Hematopoietic multipotent progenitor cell (in vitro differentiated cells): Measurements from ENCODE around the gene TTBK1. TPM values are rescaled to one million over a fixed set of nuclear protein-coding genes. Genes with fewer than 3 reads are reported as not detected.

Experiments used
- DNase-seq, 3 donors: peaks; one replicate each; pipeline ENCODE4 v3.0.0-alpha.2; 2011 to 2015; ENCODE audit warnings: low read depth in 2 of 3, low spot score in 2 of 3
- total RNA-seq: library from RNA; depleted of rRNA; stranded (reverse); fragments of >200 nt; gene quantifications from one replicate; pipeline ENCODE4 v1.2.3, GENCODE V29; 2012

Gene TTBK1
- total RNA-seq, 1 donor = under 0.01 TPM

DNA sequence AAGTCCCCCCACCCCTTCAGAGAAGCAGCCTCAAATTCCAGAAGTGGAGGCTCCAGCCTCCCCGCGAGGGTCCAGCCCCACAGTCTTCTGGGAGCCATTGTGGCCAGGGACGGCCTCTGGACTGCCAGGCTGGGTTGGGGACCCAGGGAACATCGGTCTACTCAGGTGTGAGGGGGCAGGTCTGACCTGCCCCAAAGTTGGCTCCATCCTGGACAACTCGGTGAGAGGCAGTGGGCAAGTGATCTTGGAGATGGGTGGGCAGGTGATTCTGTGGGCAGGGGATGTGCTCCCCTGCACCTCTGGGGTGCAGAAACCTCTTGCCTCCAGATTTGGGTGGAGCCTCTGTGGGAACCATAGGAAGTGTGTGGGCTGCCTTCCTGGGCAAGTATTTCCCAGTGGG, 42.6 kb downstream of the TTBK1 start:
- DNase-seq = no peak

DNA sequence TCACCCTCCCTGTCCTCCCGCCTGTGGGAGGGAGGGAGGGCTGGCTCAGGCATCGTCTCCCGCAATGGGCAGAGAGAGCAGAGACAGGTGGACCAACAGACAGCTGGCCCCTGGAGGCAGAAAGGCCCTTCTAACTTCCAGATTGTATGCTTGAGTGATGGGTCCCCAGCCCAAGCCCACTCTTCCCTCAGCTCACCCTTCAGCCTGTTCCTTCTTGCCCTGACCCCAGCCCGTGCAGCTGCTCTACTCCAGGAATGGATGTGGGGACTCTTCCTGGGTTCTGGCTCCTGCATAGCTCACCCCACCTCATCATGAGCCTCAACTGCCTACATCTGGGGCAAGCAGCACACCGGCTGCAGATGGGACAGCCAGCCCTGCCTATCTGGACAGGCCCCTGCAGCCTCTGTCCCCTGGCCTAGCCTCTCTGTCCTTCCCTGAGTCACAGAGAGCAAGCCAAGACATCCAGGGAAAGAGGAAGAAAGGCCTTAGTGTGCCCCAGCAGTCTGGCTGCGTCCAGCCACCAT, 43.2 kb downstream of the TTBK1 start:
- no peak for DNase-seq

DNA sequence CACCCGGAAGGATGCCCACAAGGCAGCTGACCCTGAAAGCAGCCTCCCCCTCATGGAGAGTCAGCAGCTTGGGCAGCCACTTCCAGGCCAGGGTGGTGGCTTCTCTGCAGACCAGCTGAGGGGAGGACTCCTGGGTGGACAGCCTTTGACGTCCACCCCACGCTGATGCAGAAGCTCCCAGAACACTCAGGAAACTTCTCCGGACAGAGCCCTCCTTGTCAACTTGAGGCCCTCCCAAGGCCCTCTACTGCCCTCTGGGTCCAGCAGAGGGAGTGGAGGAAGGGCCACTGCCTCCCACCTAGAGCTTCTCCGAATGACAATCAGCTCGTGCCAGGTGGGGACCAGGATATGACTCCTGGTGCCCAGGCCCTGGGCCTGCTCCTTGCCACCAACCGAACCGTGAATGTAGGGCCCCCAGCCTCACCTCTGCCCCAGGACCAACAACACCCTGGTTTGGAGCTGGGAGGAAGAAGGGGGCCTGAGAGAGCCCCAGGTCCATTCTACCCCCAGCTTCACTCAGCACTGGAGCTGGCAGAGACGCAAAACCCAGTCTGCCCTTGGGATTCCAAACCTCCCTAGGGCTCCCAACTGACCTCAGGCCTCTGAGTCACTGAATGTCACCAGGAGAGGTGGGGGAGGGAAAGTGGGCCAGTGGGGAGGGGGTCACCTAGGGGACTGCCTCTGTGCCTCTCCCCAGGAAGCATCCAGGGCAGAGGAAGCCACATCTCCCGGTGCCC, 43.9 kb downstream of the TTBK1 start:
- no peak for DNase-seq

DNA sequence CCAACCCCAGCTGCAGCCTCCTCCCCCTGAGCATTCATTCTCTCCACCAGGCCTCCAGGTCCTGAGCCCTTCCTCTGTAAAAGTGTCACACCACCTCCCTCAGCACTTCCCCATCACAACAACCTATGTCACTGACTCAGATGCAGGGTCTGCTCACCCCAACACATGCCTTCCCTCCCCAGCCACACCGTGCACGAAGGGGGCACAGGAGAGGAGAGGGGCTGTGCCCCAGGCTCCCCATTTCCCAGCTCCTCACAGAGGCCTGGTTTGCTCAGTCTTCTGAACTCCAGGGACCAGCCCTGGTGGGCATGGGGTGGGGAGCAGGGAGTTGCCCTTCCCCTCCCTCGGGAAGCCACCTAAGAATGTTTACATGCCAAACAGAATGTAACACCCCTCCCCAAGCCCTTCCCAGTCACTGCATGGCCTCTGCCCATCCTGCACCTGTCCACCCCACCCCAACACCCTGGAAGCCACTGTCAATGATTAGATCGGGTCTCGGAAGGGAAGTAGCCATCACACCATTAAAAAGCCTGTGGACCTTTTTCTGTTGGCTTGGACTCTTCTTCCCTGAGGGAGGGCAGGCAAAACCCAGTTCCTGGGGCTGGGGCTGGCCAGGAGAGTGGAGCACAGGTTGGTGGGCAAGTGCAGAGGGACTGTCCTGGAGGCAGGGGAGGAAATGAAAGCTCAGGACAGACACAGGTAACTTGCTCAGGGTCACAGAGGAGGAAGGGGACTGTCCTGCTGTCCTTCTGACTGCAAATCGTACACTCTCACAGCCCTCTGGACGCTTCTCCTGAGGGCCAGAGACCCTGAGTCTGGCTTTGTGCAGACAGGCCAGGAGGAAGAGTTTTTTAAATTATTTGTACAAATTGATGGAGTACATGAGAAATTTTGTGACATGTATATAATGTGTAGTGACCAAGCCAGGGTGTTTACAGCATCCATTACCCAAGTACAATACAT, 44.7 kb downstream of the TTBK1 start:
- no peak for DNase-seq

DNA sequence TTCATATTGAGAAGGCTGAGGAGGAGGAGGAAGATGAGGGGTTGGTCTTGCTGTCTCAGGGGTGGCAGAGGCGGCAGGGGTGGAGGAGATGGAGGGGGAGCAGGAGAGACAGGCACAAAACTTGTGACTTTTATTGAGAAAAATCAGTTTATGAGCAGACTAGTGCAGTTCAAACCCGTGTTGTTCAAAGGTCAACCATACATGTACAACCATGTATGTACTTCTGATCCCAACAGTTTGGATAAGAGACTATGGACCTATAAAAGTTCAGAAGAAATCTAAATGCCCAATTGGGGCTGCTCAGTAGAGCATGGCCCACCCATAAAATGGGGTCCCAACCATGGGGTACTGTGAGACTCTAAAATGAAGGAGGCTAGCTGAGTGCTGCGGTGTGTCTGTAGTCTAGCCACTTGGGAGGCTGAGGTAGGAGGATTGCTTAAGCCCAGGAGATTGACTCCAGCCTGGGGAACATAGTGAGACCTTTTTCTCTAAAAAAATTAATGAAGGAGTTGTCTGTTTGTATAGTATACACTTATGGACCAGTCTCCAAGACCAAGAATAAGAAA, 47.1 kb downstream of the TTBK1 start:
- DNase-seq = no peak

DNA sequence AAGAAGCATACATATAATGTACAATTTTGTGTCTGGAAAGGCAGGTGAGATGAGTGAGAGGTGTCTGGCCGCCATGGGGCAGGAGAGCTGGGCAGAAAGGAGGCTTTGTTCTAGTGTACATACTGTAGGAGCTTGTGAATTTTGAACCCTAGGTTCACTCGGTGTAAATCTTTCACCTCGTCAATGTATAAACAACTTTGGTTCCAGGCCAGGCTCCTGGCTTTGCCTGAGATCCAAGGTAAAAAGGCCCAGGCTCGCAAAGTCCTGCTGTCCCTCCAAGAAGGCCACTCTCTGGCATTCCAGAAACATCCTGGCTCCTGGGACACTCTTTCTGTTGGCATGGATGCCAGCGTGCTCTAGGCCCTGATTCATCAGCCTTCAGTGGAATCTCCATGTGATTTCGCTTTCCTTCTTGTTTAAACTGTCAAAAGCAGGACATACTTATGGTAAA, 47.6 kb downstream of the TTBK1 start:
- no peak for DNase-seq

DNA sequence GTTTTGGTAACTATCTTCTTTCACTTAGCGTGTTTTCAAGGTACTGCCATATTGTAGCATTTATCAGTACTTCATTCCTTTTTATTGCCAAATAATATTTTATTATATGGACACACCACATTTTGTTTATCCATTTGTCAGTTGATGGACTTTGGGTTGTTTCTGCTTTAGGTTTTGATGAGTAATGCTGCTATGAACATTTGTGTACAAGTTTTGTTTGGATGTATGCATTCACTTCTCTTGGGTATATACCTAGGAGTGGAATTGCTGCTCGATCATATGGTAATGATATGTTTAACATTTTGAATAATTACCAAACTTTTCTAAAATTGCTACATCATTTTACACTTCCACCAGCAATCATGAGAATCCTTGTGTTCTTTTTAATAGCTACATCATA, 48.4 kb downstream of the TTBK1 start:
- no peak for DNase-seq

DNA sequence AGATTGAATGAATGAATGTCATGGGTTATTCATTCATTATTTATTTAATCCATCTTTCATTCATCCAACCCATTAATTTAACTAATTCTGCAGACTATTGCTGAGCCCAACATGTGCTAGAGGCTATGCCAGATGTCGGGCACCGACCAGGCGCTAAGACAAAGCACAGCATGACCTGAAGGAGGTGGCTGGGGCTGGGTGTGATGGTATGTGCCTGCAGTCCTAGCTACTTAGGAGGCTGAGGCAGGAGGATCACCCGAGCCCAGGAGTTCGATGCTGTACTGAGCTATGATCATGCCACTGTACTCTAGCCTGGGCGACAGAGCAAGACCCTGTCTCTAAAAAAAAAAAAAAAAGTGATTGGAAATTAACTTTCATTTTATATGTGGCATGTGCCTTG, 49.1 kb downstream of the TTBK1 start:
- no peak for DNase-seq

DNA sequence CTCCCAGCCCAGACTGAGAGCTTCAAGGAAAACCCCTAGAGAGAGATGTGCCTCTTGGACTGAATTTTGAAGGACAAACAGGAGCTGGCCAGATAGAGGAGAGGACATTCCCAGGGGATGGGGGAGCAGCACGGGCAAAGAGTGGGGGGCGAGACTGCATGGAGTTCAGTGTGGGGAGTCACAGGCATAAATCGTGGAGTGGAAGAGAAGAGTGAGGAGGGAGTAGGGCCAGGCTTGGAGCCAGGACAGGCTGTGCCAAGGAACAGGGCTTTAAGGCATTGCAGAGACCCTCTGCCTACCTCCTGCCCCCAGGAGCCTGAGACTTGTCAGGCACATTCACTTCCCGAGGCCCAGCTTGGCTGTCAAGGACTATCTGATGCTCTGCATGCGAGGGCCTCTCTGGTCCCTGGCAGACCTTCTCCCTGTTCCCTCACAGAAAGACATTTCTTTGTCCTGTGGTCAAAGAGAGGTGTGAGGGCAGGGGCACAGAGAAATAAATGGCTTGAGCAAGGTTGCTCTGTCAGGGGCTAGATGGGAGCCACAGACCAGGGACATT, 49.6 kb downstream of the TTBK1 start:
- no peak for DNase-seq

DNA sequence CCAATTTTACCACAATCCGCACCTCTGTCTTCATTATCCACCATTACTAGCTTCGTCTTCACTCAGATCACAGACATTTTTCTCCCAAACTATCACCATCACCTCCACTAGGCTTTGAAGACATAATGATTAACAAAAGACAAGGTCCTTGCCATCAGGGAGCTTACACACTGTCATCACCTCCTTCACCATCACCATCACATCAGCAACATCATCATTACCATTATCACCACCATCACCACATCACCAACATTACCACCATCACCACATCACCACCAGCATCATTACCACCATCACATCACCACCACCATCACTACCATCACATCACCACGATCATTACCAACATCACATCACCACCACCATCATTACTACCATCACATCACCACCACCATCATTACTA, 50.4 kb downstream of the TTBK1 start:
- no peak for DNase-seq

DNA sequence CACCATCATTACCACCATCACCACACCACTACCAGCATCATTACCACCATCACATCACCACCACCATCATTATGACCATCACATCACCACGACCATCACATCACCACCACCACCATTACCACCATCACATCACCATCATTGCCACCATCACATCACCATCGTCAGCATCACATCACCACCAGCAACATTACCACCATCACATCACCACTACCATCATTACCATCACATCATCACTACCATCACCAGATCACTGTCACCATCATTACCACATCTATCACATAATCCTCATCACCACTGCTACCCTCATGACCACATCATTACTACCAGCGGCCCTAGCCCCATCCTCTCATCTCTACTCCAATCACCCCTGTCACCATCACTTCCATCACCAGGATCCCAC, 51.3 kb downstream of the TTBK1 start:
- DNase-seq = no peak

DNA sequence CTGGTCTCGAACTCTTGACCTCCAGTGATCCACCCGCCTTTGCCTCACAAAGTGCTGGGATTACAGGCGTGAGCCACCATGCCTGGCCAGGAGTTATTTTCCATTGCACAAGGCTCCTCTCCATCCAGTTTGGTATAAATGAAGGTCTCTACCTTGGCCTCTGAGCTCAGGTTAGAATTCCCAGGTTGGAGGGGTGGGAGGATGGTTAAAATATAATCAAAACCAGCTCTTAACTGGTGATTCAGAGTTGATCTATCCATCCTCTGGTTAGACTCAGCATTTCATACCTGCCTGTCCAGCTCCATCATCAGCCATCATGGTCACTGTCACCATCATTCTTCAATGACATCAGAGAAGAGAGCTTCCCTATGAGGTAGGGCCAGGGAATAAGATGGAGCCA, 52.2 kb downstream of the TTBK1 start:
- no peak for DNase-seq

DNA sequence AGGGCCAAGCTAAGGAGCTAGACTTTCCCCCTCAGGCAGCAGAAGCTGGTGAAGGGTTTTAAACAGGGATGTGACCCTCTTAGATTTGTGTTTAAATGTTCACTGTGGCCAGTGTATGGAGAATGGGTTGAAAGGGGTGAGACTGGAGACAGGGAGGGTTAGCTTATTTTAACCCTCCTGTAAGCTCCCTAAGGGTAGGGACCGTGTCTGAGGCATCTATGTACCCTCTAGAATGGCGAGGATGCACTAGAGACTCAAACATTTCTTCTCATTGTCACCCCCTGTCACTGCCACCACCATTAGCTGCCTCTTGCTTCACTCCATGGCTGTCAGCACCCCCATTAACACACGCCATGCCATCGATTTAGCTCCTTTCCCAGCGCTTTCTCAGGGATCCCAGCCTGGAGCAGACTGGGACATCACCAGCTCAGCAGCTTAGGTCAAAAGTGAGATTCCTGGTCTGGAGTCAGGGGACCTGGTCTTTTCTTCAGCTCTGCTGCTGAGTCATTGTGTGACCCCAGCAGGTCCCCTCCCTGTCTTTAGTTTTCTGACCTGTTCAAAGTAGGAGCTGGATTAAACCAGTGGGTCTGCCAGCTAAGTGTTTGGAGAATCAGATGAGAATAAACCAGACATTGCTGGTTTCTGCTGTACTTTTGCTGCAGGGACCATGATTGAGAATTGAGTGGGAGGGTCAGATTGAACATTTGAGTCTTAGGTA, 53.7 kb downstream of the TTBK1 start:
- DNase-seq = no peak

DNA sequence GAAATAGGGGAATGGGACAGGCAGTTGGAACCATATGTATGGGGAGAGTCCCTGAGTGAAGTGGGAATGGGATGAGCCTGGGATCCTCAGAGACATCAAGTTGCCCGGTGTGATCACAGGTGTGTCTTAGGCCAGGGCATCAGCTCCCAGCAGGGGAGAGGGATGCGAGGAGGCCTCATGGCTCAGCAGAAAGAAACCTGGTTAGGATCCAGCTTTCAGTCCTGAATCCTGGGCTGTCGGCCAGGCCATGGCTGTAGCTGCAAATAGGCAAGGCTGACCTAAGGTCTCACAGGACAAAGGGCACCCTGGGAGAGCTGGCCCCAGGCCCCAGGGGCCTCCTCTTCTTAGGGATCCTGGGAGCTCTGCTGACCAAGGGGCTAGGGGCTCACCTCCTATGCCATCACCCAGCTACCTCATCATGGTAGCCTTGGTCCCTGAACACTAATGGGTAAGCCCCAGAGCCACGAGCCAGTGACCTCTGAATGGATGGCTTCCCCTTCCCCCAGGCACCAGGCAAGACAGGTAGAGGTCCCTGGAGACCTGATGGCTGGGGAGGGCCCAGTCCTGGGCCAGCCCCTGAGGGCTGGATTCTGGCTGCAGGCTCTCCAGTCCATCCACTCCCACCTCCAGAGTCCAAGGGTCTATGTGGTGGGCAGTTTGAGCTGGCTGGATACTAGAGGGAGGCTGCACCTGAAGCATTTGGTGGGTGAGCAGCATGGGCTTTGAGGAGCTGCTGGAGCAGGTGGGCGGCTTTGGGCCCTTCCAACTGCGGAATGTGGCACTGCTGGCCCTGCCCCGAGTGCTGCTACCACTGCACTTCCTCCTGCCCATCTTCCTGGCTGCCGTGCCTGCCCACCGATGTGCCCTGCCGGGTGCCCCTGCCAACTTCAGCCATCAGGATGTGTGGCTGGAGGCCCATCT, 54.6 kb downstream of the TTBK1 start, which contains the start of gene SLC22A7:
Gene SLC22A7, plus strand, starts transcription at position 617 of the 921 bp plus-strand sequence. Its CDS starts 99 bp downstream, at position 716.
- DNase-seq = no peak

DNA sequence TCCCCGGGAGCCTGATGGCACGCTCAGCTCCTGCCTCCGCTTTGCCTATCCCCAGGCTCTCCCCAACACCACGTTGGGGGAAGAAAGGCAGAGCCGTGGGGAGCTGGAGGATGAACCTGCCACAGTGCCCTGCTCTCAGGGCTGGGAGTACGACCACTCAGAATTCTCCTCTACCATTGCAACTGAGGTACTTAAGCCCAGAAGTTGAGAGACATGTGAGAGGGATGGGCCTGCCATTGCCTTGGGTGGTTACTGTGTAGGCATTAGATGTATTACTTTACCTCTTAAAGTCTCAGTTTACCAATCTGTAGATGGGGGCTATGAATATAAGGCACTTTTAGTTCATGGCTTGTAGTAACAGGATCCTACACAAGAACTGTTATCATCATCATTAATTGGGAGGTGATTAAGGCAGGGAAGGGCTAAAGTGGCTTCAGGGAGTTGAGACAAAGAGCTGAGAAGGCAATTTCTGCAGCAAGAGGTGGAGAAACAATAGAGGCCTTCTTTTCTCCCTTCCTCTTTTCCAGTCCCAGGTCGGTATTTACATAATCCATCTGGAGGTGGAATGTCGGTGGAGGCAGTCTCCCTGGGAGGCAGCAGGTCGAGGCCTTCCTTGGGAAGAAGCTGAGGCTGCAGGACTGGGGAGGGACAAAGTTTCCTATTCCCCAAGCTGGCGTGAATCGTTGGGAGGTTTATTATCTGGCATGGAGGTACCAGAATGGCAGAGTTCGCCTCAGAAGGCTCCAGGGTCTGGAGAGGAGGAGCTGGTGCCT, 55.5 kb downstream of the TTBK1 start:
- no peak for DNase-seq

DNA sequence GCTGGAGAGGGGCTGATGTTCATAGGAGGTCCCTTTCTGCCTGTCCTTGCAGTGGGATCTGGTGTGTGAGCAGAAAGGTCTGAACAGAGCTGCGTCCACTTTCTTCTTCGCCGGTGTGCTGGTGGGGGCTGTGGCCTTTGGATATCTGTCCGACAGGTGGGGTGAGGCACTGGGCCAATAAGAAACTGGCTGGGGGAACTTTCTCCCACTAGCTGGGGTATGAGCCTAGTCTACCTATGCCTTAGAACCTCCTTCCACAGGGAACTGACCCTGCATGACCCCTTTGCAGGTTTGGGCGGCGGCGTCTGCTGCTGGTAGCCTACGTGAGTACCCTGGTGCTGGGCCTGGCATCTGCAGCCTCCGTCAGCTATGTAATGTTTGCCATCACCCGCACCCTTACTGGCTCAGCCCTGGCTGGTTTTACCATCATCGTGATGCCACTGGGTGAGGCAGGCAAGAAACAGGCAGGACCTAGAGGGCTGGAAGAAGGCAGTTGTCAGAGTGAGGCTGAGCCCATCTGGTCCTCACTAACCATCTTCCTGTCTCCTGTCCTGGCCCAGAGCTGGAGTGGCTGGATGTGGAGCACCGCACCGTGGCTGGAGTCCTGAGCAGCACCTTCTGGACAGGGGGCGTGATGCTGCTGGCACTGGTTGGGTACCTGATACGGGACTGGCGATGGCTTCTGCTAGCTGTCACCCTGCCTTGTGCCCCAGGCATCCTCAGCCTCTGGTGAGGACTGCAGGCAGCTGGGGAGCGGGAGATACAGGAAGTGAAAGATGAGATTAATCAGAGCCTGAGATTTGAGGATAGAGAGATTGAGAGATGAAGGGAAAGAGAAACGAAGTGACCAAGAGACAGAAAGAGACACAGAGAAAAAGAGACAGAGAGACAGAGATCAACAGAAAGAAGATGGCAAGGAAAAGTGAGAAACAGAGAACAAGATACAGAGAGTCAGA, 56.3 kb downstream of the TTBK1 start:
- no peak for DNase-seq
